HEK293 (cell line): Measurements from ENCODE around the gene BLTP3A.

Source experiments
- KLF16 ChIP-seq: fragments of 450-650 bp; formaldehyde crosslinking; IDR thresholded peaks from 2 replicates; pipeline ENCODE4 v1.5.1; 2017; ENCODE audit warnings: missing biosample characterization, missing genetic modification characterization
- SCRT1 ChIP-seq: fragments of 450-650 bp; formaldehyde crosslinking; IDR thresholded peaks from 2 replicates; pipeline ENCODE4 v1.5.1; 2016; ENCODE audit warnings: missing biosample characterization, missing genetic modification characterization, borderline replicate concordance
- TCF7L2 ChIP-seq: IDR thresholded peaks from 2 replicates; pipeline ENCODE4 v1.6.1; 2011; ENCODE audit warnings: low read depth, mild to moderate bottlenecking, inconsistent platforms, low read length, moderate library complexity, borderline replicate concordance
- ZBTB21 ChIP-seq: fragments of 450-650 bp; formaldehyde crosslinking; IDR thresholded peaks from 2 replicates; pipeline ENCODE4 v1.5.1; 2017; ENCODE audit warnings: missing biosample characterization, missing genetic modification characterization
- ZBTB7A ChIP-seq: fragments of 450-650 bp; formaldehyde crosslinking; IDR thresholded peaks from 2 replicates; pipeline ENCODE4 v1.5.1; 2016; ENCODE audit warnings: low read depth, missing biosample characterization, missing genetic modification characterization
- ZNF133 ChIP-seq: fragments of 450-650 bp; formaldehyde crosslinking; IDR thresholded peaks from 2 replicates; pipeline ENCODE4 v1.5.1; 2016; ENCODE audit warnings: missing biosample characterization, missing genetic modification characterization
- ZNF239 ChIP-seq: fragments of 450-650 bp; formaldehyde crosslinking; IDR thresholded peaks from 2 replicates; pipeline ENCODE4 v1.5.1; 2016; ENCODE audit warnings: missing biosample characterization, missing genetic modification characterization
- ZNF24 ChIP-seq: fragments of 450-650 bp; formaldehyde crosslinking; IDR thresholded peaks from 2 replicates; pipeline ENCODE4 v1.5.1; 2016; ENCODE audit warnings: missing biosample characterization, missing genetic modification characterization
- ZNF311 ChIP-seq: fragments of 450-650 bp; formaldehyde crosslinking; IDR thresholded peaks from 2 replicates; pipeline ENCODE4 v1.5.1; 2017; ENCODE audit warnings: missing biosample characterization, missing genetic modification characterization, borderline replicate concordance
- ZNF521 ChIP-seq: fragments of 450-650 bp; formaldehyde crosslinking; IDR thresholded peaks from 2 replicates; pipeline ENCODE4 v1.5.1; 2017; ENCODE audit warnings: missing biosample characterization, mild to moderate bottlenecking, missing genetic modification characterization
- ZNF571 ChIP-seq: fragments of 450-650 bp; formaldehyde crosslinking; IDR thresholded peaks from 2 replicates; pipeline ENCODE4 v1.5.0; 2017; ENCODE audit warnings: missing biosample characterization, missing genetic modification characterization
- ZNF600 ChIP-seq: fragments of 450-650 bp; formaldehyde crosslinking; IDR thresholded peaks from 2 replicates; pipeline ENCODE4 v1.5.1; 2016; ENCODE audit warnings: missing biosample characterization, missing genetic modification characterization
- ZNF626 ChIP-seq: fragments of 450-650 bp; sonication (Bioruptor Pico); formaldehyde crosslinking; IDR thresholded peaks from 2 replicates; pipeline ENCODE4 v1.5.1; 2018; ENCODE audit warnings: missing biosample characterization, missing genetic modification characterization, inconsistent platforms
- ZNF747 ChIP-seq: fragments of 450-650 bp; formaldehyde crosslinking; IDR thresholded peaks from 2 replicates; pipeline ENCODE4 v1.5.1; 2016; ENCODE audit warnings: missing biosample characterization, missing genetic modification characterization
- ZNF768 ChIP-seq: fragments of 450-650 bp; formaldehyde crosslinking; IDR thresholded peaks from 2 replicates; pipeline ENCODE4 v1.5.1; 2018; ENCODE audit warnings: missing biosample characterization, mild to moderate bottlenecking, missing genetic modification characterization
- ZNF776 ChIP-seq: fragments of 450-650 bp; formaldehyde crosslinking; IDR thresholded peaks from 2 replicates; pipeline ENCODE4 v1.5.0; 2017; ENCODE audit warnings: missing biosample characterization, missing genetic modification characterization, borderline replicate concordance
- ZSCAN16 ChIP-seq: fragments of 450-650 bp; formaldehyde crosslinking; IDR thresholded peaks from 2 replicates; pipeline ENCODE4 v1.5.1; 2016; ENCODE audit warnings: missing biosample characterization, missing genetic modification characterization
- TF ChIP-seq, protein P1 (sequence below): fragments of 450-650 bp; formaldehyde crosslinking; IDR thresholded peaks from 2 replicates; pipeline ENCODE4 v1.5.1; 2017; ENCODE audit warnings: missing biosample characterization, mild to moderate bottlenecking, missing genetic modification characterization, moderate library complexity
- TF ChIP-seq, protein P2 (sequence below): fragments of 450-650 bp; formaldehyde crosslinking; IDR thresholded peaks from 2 replicates; pipeline ENCODE4 v1.5.1; 2017; ENCODE audit warnings: missing biosample characterization, missing genetic modification characterization
- TF ChIP-seq, protein P3 (sequence below): sonication (generic); formaldehyde crosslinking; IDR thresholded peaks from 2 replicates; pipeline ENCODE4 v1.8.1; 2022; ENCODE audit warnings: mild to moderate bottlenecking, moderate library complexity, missing genetic modification reagents
- TF ChIP-seq, protein P4 (sequence below): fragments of 450-650 bp; formaldehyde crosslinking; IDR thresholded peaks from 2 replicates; pipeline ENCODE4 v1.5.0; 2017; ENCODE audit warnings: missing biosample characterization, missing genetic modification characterization, borderline replicate concordance
- TF ChIP-seq, protein P5 (sequence below): fragments of 450-650 bp; formaldehyde crosslinking; IDR thresholded peaks from 2 replicates; pipeline ENCODE4 v1.5.1; 2016; ENCODE audit warnings: missing biosample characterization, missing genetic modification characterization, borderline replicate concordance
- TF ChIP-seq, protein P6 (sequence below): fragments of 450-650 bp; IDR thresholded peaks from 2 replicates; pipeline ENCODE4 v1.5.1; 2018; ENCODE audit warnings: missing biosample characterization, mild to moderate bottlenecking, missing genetic modification characterization

BLTP3A gene

DNA sequence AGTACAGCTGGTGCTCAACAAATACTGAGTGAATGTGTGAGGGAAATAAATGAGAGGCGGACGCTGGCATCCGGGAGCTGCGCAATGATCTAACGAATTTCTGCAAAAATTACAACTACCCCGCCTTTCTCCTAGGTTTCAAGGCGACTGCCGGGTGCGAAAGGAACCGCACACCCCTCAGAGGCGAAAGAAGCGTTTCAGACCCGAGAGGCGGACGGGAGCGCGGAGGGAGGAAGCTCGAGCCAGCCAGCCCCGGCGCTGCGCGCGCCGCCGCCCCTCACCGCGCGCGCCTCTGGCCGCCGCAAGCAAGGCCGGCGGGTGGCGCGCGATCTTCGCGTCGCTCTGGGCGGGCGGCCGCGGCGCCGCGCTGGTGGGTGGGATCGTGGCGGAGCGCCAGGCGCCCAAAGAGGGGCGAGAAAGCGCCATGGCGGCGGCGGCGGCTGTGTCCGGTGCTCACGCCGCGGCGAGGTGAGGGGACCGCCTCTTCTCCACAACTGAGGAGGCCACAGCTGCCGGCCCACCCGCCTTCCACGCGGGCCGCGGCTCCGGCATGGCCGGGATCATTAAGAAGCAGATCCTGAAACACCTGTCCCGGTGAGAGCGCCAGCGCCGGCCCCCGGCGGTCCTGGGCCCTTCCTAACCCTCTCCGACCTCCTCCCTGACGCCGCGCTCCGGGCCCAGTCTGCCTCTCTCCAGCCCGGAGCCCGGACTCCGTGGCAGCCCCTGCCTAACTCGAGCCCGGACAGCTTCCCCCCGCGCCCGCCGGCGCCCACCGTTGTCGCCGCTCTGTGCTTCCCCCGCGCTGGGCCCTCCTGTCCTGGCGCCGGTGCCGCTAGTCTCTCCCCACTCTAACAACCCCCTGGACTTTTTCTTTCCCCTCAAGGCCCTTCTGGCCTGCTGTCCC lies at the start of gene BLTP3A (continued):
- TF ChIP-seq, protein P1, sequence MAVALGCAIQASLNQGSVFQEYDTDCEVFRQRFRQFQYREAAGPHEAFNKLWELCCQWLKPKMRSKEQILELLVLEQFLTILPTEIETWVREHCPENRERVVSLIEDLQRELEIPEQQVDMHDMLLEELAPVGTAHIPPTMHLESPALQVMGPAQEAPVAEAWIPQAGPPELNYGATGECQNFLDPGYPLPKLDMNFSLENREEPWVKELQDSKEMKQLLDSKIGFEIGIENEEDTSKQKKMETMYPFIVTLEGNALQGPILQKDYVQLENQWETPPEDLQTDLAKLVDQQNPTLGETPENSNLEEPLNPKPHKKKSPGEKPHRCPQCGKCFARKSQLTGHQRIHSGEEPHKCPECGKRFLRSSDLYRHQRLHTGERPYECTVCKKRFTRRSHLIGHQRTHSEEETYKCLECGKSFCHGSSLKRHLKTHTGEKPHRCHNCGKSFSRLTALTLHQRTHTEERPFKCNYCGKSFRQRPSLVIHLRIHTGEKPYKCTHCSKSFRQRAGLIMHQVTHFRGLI (tag by site-specific recombination), result peak; percentile 16; the same call in 1 of the 2 replicates
- no peak for TF ChIP-seq ZBTB7A (tag by site-specific recombination)
- TF ChIP-seq ZNF571 (tag by site-specific recombination), result no peak
- TF ChIP-seq, protein P2, sequence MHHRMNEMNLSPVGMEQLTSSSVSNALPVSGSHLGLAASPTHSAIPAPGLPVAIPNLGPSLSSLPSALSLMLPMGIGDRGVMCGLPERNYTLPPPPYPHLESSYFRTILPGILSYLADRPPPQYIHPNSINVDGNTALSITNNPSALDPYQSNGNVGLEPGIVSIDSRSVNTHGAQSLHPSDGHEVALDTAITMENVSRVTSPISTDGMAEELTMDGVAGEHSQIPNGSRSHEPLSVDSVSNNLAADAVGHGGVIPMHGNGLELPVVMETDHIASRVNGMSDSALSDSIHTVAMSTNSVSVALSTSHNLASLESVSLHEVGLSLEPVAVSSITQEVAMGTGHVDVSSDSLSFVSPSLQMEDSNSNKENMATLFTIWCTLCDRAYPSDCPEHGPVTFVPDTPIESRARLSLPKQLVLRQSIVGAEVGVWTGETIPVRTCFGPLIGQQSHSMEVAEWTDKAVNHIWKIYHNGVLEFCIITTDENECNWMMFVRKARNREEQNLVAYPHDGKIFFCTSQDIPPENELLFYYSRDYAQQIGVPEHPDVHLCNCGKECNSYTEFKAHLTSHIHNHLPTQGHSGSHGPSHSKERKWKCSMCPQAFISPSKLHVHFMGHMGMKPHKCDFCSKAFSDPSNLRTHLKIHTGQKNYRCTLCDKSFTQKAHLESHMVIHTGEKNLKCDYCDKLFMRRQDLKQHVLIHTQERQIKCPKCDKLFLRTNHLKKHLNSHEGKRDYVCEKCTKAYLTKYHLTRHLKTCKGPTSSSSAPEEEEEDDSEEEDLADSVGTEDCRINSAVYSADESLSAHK (tag by site-specific recombination), result peak; percentile 51
- no peak for TF ChIP-seq ZNF521 (tag by site-specific recombination)
- TF ChIP-seq ZNF133, result no peak
- TF ChIP-seq ZNF24, result no peak
- TF ChIP-seq, protein P3, sequence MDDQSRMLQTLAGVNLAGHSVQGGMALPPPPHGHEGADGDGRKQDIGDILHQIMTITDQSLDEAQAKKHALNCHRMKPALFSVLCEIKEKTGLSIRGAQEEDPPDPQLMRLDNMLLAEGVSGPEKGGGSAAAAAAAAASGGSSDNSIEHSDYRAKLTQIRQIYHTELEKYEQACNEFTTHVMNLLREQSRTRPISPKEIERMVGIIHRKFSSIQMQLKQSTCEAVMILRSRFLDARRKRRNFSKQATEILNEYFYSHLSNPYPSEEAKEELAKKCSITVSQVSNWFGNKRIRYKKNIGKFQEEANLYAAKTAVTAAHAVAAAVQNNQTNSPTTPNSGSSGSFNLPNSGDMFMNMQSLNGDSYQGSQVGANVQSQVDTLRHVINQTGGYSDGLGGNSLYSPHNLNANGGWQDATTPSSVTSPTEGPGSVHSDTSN (CRISPR knock-in tag), result no peak
- TF ChIP-seq, protein P4, sequence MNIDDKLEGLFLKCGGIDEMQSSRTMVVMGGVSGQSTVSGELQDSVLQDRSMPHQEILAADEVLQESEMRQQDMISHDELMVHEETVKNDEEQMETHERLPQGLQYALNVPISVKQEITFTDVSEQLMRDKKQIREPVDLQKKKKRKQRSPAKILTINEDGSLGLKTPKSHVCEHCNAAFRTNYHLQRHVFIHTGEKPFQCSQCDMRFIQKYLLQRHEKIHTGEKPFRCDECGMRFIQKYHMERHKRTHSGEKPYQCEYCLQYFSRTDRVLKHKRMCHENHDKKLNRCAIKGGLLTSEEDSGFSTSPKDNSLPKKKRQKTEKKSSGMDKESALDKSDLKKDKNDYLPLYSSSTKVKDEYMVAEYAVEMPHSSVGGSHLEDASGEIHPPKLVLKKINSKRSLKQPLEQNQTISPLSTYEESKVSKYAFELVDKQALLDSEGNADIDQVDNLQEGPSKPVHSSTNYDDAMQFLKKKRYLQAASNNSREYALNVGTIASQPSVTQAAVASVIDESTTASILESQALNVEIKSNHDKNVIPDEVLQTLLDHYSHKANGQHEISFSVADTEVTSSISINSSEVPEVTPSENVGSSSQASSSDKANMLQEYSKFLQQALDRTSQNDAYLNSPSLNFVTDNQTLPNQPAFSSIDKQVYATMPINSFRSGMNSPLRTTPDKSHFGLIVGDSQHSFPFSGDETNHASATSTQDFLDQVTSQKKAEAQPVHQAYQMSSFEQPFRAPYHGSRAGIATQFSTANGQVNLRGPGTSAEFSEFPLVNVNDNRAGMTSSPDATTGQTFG (tag by site-specific recombination), result no peak
- TF ChIP-seq SCRT1 (tag by site-specific recombination), result no peak
- no peak for TF ChIP-seq ZNF768 (tag by site-specific recombination)
- TF ChIP-seq ZNF600, result peak; percentile 87
- TF ChIP-seq ZNF239 (tag by site-specific recombination), result no peak
- TF ChIP-seq ZBTB21 (tag by site-specific recombination), result 0 out of 2 replicates have a peak, but pooled peaks have one; percentile 10
- no peak for TF ChIP-seq ZNF311 (tag by site-specific recombination)
- TF ChIP-seq, protein P5, sequence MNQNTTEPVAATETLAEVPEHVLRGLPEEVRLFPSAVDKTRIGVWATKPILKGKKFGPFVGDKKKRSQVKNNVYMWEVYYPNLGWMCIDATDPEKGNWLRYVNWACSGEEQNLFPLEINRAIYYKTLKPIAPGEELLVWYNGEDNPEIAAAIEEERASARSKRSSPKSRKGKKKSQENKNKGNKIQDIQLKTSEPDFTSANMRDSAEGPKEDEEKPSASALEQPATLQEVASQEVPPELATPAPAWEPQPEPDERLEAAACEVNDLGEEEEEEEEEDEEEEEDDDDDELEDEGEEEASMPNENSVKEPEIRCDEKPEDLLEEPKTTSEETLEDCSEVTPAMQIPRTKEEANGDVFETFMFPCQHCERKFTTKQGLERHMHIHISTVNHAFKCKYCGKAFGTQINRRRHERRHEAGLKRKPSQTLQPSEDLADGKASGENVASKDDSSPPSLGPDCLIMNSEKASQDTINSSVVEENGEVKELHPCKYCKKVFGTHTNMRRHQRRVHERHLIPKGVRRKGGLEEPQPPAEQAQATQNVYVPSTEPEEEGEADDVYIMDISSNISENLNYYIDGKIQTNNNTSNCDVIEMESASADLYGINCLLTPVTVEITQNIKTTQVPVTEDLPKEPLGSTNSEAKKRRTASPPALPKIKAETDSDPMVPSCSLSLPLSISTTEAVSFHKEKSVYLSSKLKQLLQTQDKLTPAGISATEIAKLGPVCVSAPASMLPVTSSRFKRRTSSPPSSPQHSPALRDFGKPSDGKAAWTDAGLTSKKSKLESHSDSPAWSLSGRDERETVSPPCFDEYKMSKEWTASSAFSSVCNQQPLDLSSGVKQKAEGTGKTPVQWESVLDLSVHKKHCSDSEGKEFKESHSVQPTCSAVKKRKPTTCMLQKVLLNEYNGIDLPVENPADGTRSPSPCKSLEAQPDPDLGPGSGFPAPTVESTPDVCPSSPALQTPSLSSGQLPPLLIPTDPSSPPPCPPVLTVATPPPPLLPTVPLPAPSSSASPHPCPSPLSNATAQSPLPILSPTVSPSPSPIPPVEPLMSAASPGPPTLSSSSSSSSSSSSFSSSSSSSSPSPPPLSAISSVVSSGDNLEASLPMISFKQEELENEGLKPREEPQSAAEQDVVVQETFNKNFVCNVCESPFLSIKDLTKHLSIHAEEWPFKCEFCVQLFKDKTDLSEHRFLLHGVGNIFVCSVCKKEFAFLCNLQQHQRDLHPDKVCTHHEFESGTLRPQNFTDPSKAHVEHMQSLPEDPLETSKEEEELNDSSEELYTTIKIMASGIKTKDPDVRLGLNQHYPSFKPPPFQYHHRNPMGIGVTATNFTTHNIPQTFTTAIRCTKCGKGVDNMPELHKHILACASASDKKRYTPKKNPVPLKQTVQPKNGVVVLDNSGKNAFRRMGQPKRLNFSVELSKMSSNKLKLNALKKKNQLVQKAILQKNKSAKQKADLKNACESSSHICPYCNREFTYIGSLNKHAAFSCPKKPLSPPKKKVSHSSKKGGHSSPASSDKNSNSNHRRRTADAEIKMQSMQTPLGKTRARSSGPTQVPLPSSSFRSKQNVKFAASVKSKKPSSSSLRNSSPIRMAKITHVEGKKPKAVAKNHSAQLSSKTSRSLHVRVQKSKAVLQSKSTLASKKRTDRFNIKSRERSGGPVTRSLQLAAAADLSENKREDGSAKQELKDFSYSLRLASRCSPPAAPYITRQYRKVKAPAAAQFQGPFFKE (tag by site-specific recombination), result no peak
- TF ChIP-seq ZNF747, result no peak
- no peak; the same call in 1 of the 2 replicates for TF ChIP-seq KLF16 (tag by site-specific recombination)
- TF ChIP-seq, protein P6, sequence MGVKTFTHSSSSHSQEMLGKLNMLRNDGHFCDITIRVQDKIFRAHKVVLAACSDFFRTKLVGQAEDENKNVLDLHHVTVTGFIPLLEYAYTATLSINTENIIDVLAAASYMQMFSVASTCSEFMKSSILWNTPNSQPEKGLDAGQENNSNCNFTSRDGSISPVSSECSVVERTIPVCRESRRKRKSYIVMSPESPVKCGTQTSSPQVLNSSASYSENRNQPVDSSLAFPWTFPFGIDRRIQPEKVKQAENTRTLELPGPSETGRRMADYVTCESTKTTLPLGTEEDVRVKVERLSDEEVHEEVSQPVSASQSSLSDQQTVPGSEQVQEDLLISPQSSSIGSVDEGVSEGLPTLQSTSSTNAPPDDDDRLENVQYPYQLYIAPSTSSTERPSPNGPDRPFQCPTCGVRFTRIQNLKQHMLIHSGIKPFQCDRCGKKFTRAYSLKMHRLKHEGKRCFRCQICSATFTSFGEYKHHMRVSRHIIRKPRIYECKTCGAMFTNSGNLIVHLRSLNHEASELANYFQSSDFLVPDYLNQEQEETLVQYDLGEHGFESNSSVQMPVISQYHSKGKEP (tag by site-specific recombination), result 0 out of 2 replicates have a peak, but pooled peaks have one; percentile 39
- TF ChIP-seq ZNF776 (tag by site-specific recombination), result no peak
- 0 out of 2 replicates have a peak, but pooled peaks have one; percentile 53 for TF ChIP-seq ZSCAN16 (tag by site-specific recombination)
- no peak for TF ChIP-seq ZNF626
- no peak for TF ChIP-seq TCF7L2
